K562 (cell line): ENCODE results near the gene FDX1. TPM values are rescaled to one million over a fixed set of nuclear protein-coding genes. Genes with fewer than 3 reads are reported as not detected.
A peak's percentile ranks its signal among the peaks of the same experiment; 100 is the strongest.

Experiments used
- ARID4B ChIP-seq: sonication (generic); formaldehyde crosslinking; IDR thresholded peaks from 2 replicates; pipeline ENCODE4 v1.8.0; 2022; ENCODE audit warnings: mild to moderate bottlenecking, missing genetic modification reagents
- CREM ChIP-seq: IDR thresholded peaks from 2 replicates; pipeline ENCODE4 v1.6.1; 2014; ENCODE audit warnings: antibody characterized with exemption, low read depth
- CTCFL ChIP-seq: IDR thresholded peaks from 2 replicates; pipeline ENCODE4 v1.6.1; 2011; ENCODE audit warnings: borderline replicate concordance, low read depth, mild to moderate bottlenecking, moderate library complexity, low read length; ENCODE audit not compliant: insufficient read depth, poor library complexity, severe bottlenecking
- ETS1 ChIP-seq: conservative IDR thresholded peaks from 2 replicates; pipeline ENCODE4 v1.6.1; 2011; ENCODE audit warnings: low read depth, mild to moderate bottlenecking, low read length; ENCODE audit not compliant: control insufficient read depth
- FOXM1 ChIP-seq, 2 experiments: fragments of 450-650 bp in 1 of 2; sonication (generic) in 1 of 2; formaldehyde crosslinking in 1 of 2; IDR thresholded peaks; 2 replicates each; pipeline versions ENCODE4 v1.6.1 to v1.9.0; 2017 to 2022; ENCODE audit warnings: low read depth in 2 of 2, mild to moderate bottlenecking in 2 of 2, missing genetic modification reagents in 1 of 2, moderate library complexity in 1 of 2
- GTF2B ChIP-seq: IDR thresholded peaks from 2 replicates; pipeline ENCODE4 v1.6.1; 2011; ENCODE audit not compliant: insufficient read length; ENCODE audit errors: extremely low read depth
- HNRNPLL ChIP-seq: fragments of 200-400 bp; formaldehyde crosslinking; IDR thresholded peaks from 2 replicates; pipeline ENCODE4 v1.6.1; 2017; ENCODE audit warnings: low read length, low read depth, mild to moderate bottlenecking; ENCODE audit not compliant: poor library complexity, severe bottlenecking
- KLF6 ChIP-seq: fragments of 250-450 bp; sonication (Bioruptor Pico); IDR thresholded peaks from 2 replicates; pipeline ENCODE4 v1.4.0; 2020; ENCODE audit warnings: mild to moderate bottlenecking, moderate library complexity, borderline replicate concordance
- PKNOX1 ChIP-seq: fragments of 450-650 bp; IDR thresholded peaks from 2 replicates; pipeline ENCODE4 v1.6.1; 2016
- POLR3A ChIP-seq: IDR thresholded peaks from 2 replicates; pipeline ENCODE4 v1.6.1; 2011; ENCODE audit warnings: borderline replicate concordance, mild to moderate bottlenecking, moderate library complexity; ENCODE audit not compliant: insufficient read length, insufficient read depth; ENCODE audit errors: extremely low read depth
- RBFOX2 ChIP-seq: fragments of 200-400 bp; formaldehyde crosslinking; IDR thresholded peaks from 2 replicates; pipeline ENCODE4 v1.6.1; 2017; ENCODE audit warnings: low read depth, mild to moderate bottlenecking, low read length, moderate library complexity
- SRSF7 ChIP-seq: fragments of 200-400 bp; formaldehyde crosslinking; optimal IDR thresholded peaks from 2 replicates; pipeline ENCODE3; 2017; ENCODE audit warnings: mild to moderate bottlenecking, low read depth, low read length
- TAF9B ChIP-seq: fragments of 450-650 bp; IDR thresholded peaks from 2 replicates; pipeline ENCODE4 v1.6.1; 2018; ENCODE audit warnings: mild to moderate bottlenecking; ENCODE audit not compliant: partially characterized antibody
- ZNF124 ChIP-seq: sonication (generic); formaldehyde crosslinking; IDR thresholded peaks from 2 replicates; pipeline ENCODE4 v1.8.1; 2022; ENCODE audit warnings: missing genetic modification reagents
- ZNF146 ChIP-seq: IDR thresholded peaks from one replicate; pipeline ENCODE4 v1.6.1; 2018; ENCODE audit warnings: missing compliant biosample characterization; ENCODE audit not compliant: unreplicated experiment
- polyA plus RNA-seq, 8 experiments: library from polyadenylated mRNA; depleted of rRNA in 4 of 8; stranded (reverse) in 5 of 8; unstranded in 3 of 8; fragments of >200 nt; fragmentation: Nextera tagmentation in 2 of 8; fragmentation: Illumina TruSeq in 1 of 8; extraction: Ambion mirVana in 2 of 8; extraction: Trizol in 1 of 8; gene quantifications; 2 replicates each; pipeline versions ENCODE4 v1.2.1 to v1.2.3, GENCODE V29; 2011 to 2014; ENCODE audit warnings: inconsistent platforms in 1 of 8, missing spikeins in 1 of 8
- total RNA-seq, 7 experiments: library from RNA; depleted of rRNA in 6 of 7; stranded (reverse); fragments of >200 nt in 6 of 7; fragmentation: Illumina TruSeq in 2 of 7; extraction: Trizol in 2 of 7; gene quantifications; 2 replicates each; pipeline versions ENCODE4 v1.2.1 to v1.2.3, GENCODE V29; 2011 to 2021; ENCODE audit warnings: low replicate concordance in 1 of 7

Gene FDX1
- total and polyA plus RNA-seq, 9 of the 15 experiments (the other 6 are each of a cell fraction or from before 2014, with no cell fraction given) = 6.4 to 14.3 (median 11.4) TPM

- peak; percentile 24 for TF ChIP-seq CTCFL
- TF ChIP-seq PKNOX1 = 0 out of 2 replicates have a peak, but pooled peaks have one; percentile 25
- no peak for TF ChIP-seq TAF9B
- no peak for TF ChIP-seq ARID4B
- 0 out of 2 replicates have a peak, but pooled peaks have one; percentile 22 for TF ChIP-seq CREM
- no peak for TF ChIP-seq GTF2B
- TF ChIP-seq ZNF124 = no peak
- no peak for TF ChIP-seq POLR3A
- TF ChIP-seq ZNF146 (CRISPR knock-in tag) = no peak
- TF ChIP-seq RBFOX2 = no peak
- no peak for TF ChIP-seq KLF6 (CRISPR knock-in tag)
- no peak for TF ChIP-seq SRSF7
- TF ChIP-seq ETS1 = no peak
- no peak for TF ChIP-seq FOXM1 (IDR thresholded peaks at IDR 0.05; ENCODE audit: low read depth)
- TF ChIP-seq FOXM1 (CRISPR knock-in tag; IDR thresholded peaks at IDR 0.05; ENCODE audit: low read depth) = no peak
- TF ChIP-seq HNRNPLL = no peak
Observed at GRCh38 chr11:110478410-110478809, 48.7 kb downstream of the FDX1 start (continued).
